ENCODE measurements around the gene KRT78.
A peak's percentile ranks its signal among the peaks of the same experiment; 100 is the strongest.
"Not testable (repeated sequence)": the region's sequence is repeated elsewhere in the genome, so short reads cannot be mapped to it uniquely, and the experiment has no call there.

Gene KRT78

DNA sequence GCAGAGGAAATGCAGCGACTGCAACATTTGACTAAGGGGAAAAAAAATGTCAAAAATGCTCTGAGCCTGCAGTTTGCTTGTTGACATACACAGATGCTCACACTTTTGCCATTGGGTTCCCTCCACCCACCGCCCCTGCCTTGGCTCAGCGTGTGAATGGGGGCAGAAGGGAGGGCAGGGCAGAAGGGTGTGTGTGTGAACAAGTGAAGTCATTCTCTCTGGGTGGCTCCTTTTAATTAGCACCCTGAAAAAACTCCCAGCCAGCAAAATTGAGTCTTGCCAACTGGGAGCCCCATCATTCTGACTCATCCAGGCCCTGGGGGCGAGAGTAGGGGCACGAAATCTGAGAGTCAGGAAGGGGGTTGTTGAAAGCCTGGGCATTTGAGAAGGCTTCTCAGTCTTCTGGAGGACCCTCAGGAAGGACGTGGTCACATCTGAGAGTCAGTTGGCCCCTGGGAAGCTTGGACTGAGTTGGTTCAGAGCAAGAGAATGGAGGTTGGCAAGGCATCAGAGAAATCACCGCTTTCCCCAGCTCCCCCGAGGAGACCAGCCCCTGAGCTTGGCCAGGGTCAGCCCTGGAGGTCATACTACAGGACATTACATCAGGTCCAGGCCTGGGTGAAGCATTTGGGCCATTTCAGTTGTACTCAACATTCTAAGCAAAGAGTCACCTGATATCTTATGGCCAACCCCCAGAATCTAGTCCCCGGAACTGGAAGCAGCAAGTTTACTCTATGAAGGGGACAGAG is 22.7 kb upstream of the KRT78 start:
- no peak for DNase-seq (ENCODE audit: low read depth)

DNA sequence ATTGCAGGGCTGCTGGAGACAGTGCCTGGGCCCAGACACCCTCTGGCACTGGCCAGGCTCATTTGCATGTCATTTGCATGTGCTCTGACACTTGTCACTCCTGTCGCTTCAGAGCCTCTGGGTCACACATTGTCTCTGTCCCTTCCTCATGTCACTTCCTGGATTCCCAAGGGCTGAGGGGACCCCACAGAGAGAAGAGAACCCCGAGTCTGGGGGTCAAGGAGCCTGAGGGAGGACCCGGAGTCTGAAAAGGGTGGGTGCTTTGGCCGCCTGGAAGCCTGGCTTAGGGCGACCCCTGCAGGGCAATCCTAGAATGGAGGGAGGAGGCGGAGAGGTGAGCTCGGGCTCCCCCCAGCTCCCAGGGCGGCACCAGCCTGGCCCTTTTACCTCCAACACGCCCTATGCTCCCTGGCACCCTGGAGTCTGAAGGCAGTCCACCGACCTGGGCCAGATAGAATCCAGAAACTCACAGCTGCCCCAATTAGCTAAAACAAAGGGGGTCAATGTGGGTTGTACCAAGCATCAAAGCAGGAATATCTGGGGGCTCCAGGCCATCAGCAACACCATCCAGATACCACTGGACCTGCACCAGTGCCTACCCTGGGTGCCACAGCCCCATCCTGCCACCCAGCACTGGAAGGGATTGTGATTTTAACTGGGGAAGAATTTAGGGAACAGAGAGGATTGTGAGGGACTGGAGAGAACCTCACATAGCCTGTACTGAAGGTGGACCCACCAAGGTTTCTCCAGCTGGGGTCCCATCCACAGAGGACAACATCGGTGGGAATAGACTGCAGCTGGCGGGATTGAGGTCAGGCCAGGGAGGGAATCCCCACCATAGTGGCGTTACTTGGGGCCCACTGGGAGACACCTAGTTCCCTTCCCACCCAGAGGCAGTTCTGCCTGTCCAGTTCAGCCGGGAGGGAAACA is 21.8 kb upstream of the KRT78 start:
- DNase-seq (ENCODE audit: low read depth) = peak; percentile 58

DNA sequence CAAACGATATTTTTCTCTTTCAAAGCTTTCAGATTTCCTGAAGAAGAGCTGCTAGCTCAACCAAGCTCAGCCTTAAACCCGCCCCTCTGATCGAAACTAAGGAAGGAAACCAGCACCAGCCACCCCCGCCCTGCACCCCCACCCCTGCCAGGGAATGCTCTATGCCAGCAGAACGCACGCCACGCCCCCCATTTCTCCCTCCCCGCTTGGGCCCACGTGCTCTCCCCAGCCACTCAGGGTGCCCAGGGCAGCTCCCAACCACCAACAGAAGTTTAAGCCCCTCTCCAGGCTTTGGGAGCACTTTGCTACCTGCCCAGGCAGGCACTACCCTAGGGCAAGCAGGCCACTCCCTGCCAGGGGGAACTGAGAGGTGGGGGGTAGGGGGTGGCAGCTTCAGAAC is 18.8 kb upstream of the KRT78 start:
- no peak for DNase-seq (ENCODE audit: low read depth)

- no peak for DNase-seq (ENCODE audit: low read depth)
These were observed 18.4 kb upstream of the KRT78 start for GRCh38 chr12:52867152-52867551.

- DNase-seq (ENCODE audit: low read depth) = no peak
These were observed 16.5 kb upstream of the KRT78 start for GRCh38 chr12:52865090-52865944.

DNA sequence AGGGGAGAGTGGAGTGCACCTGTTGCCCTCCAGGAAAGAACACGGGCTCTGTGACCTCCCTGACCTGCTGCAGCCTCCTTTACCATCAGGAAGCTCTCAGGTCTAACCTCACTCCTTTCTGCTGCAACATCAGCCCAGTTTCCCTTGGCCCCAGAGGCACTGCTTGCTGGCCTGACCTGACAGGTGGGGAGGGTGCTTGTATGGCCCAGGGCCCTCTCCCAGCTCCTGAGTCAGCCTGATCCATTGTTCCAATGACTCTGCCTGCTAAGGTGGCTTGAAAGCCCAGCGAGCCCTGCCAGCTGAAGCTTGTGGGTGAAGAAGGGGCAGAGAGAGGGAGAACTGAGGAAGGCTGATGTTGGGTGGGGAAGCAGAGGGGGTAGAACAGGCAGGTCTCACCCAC is 13.2 kb upstream of the KRT78 start:
- no peak for DNase-seq (ENCODE audit: low read depth)

DNA sequence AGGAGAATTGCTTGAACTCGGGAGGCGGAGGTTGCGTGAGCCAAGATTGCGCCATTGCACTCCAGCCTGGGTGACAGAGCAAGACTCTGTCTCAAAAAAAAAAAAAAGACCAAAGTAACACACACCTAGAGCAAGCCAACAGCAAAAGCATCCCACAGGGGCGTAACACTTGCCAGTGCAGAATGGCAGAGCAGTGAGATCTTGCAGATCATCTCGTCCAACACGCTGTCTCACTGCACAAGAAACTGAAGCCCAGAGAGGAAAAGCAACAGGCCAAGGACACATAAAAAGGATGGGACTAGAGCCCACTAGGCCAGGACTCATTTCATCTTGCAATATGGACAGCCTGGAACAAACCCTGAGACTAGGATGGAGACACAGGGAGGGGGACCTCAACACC is 12.7 kb upstream of the KRT78 start:
- no peak for DNase-seq (ENCODE audit: low read depth)

DNA sequence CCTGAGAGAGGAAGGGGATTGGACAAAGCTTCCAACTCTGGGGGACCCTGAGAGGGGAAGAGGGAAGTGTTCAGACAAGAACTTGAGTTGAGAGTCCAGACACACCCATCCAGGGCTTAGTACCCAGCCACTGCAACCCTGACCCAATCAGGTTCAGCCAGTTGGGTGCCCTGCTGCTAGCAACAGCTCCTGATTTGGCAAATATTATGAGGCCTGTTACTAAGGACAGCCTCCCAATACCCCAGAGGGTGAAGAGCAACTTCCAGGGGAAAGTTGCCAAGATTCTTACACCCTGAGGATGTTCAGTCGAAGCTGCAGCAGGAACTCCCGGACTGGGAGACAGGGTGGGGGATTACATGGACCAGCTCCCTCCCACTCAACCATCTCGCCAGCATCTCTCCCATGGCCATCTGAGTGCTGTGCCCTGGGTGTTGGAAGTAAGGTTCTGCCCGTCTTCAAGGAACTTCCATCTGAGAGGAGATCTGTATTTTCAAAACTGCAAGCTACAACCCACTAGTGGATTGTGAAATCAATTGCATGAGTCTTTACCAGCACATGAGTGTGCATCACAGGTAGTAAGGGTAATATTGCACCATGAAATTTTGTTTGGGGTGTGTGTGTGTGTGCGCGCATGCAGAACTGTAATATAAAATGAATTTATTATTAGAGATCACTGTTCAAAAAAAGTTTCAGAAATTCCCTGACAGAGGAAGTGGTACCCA is 11.5 kb upstream of the KRT78 start:
- DNase-seq (ENCODE audit: low read depth) = no peak

GRCh38 chr12:52857500-52857899 is 8.7 kb upstream of the KRT78 start:
- no peak for DNase-seq (ENCODE audit: low read depth)

- DNase-seq (ENCODE audit: low read depth) = no peak
These were observed 8.0 kb upstream of the KRT78 start for GRCh38 chr12:52856787-52857186.

DNA sequence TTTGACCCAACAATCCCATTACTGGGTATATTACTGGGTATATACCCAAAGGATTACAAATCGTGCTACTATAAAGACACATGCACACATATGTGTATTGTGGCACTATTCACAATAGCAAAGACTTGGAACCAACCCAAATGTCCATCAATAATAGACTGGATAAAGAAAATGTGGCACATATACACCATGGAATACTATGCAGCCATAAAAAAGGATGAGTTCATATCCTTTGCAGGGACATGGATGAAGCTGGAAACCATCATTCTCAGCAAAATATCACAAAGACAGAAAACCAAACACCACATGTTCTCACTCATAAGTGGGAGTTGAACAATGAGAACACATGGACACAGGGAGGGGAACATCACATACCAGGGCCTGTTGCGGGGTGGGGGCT is 7.3 kb upstream of the KRT78 start:
- DNase-seq (ENCODE audit: low read depth) = not testable (repeated sequence)

DNA sequence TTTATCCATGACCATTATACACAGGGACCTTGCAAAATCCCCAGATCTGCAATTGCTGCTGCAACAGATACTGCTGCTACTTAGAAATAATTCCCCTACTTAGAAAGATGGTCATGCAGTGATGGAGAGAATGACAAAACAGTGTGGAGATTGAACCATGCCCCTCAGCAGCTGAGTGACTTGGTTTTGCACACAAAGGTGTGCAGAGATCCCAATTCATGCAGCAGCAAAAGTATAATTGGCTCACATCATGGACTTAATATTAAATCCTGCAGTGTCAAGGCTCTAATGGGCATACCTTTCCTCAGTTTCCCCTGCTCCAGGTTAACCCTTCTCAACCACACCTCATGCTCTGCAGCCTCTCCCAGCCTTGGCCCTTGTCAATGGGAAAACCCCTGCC is 3.0 kb upstream of the KRT78 start:
- DNase-seq (ENCODE audit: low read depth) = no peak

DNA sequence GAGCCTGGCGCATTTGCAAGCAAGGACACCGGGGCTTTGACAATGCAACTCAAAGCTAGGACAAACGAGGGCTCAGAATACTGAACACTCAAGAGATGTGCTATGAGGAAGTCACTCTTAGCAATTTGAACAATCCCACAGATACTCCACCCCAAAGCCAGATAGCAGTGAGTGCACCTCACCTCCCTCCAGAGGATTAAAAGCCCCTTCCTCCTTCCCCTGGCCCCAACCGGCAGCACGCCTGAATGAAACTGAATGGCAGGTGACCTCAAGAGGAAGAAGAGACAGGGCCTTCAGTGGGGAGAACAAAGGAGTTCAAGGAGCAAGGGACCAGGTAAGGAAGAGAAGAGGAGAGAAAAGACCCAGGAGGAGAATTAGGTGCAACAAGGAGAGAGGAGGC is 1.9 kb upstream of the KRT78 start:
- DNase-seq (ENCODE audit: low read depth) = no peak

GRCh38 chr12:52849511-52849910 is 717 bp upstream of the KRT78 start:
- no peak for DNase-seq (ENCODE audit: low read depth)

DNA sequence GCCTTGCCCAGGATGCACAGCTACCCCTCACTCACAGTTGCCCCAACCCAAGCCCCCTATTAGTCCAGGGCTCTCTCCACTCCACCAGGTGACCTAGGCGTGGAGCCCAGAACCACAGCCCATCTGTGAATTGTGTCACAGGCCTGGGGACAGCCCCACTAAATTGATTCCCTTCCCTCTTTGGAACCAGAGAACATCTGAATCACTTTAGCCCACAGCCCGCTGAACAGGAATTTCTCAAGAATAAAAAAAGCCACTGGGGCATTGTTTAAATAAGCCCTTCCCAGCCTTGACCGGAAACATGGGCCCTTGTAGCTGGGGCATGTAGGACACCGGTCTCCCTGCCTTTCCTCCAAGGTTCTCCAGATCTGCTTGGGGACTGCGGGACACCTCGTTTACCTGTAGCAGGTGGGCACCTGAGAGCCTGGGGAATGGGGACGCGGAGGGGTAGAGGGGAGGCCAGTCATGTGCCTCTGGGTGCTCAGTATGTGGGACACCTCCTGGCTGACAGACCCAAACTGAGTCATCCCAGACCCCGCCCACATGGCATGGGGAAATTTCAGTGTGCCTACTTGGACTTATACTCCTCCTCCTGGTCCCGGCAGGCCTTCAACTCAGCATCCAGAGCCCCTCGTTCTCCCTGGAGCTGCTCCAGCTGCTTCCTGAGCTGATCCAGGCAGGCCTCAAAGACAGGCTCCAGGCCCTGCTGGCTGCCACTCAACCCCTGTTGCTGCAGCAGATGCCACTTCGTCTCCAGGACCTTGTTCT is 1.3 kb downstream of the KRT78 start:
- DNase-seq (ENCODE audit: low read depth) = no peak

- DNase-seq (ENCODE audit: low read depth) = no peak
These were observed 2.3 kb downstream of the KRT78 start for GRCh38 chr12:52846356-52846970.

- no peak for DNase-seq (ENCODE audit: low read depth)
These were observed 2.8 kb downstream of the KRT78 start for GRCh38 chr12:52845946-52846345.

DNA sequence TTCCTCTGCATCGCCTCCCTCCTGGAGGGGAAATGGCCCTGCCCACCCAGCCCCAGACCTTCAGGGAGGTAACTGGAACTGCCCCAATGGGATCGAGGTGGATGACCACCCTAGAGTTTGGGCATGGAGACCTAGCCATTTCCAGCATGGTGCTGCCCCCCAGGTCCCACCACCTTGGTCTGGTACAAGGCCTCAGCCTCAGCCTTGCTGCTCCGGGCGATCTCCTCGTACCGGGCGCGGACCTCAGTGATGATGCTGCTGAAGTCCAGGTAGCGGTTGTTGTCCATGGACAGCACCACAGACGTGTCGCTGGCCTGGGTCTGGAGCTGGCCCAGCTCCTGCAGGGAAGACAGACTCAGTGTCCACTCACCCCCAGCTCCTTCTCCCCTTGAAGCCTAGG is 4.4 kb downstream of the KRT78 start:
- DNase-seq (ENCODE audit: low read depth) = no peak

DNA sequence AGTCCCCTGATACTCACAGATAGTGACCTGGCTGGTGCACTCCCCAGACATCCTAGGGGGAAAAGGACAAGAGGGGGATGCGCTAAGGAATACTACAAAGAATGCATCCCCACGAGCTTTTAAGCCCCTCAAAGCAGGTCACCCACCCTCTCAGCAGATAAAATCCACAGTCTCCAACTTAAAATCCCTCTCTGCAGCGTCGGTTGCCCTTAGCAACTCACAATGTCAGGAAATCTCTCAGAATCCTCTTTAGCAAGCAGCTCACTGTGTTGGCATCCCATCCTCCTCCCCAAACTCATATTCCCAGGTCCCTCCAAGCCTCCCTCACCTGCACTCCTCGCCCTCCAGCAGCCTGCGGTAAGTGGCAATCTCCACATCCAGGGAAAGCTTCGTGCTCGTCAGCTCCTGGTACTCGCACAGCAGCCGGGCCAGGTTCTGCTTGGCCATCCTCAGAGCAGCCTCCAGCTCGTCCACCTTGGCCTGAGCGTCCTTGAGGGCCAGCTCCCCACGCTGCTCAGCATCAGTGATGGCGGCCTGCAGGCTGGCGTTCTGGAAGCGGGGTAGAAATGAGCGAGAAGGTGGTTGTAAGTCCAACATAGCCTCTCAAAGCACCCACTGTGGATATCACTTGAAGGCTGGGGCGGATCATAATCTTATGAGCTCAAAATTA is 9.2 kb downstream of the KRT78 start:
- DNase-seq (ENCODE audit: low read depth) = no peak
